WTC11 (cell line): ENCODE data around the gene FBXL12. TPM values are rescaled to one million over a fixed set of nuclear protein-coding genes. Genes with fewer than 3 reads are reported as not detected.

Experiments
- ATAC-seq: fragments of 200-7000 bp; cut with Tn5 transposase; 2 replicates; pipeline ENCODE4 v1.10.0; 2021; ENCODE audit warnings: mild to moderate bottlenecking, moderate library complexity
- CTCF ChIA-PET: fragments of 300-600 bp; sonication (Branson Sonifier 250); formaldehyde crosslinking; loops from one replicate; lab custom pipeline; 2021; ENCODE audit warnings: antibody characterized with exemption; lab: Charles Lee
- POLR2A ChIA-PET: fragments of 350-600 bp; sonication (Branson Sonifier 250); formaldehyde crosslinking; loops from one replicate; lab custom pipeline; 2021; ENCODE audit warnings: antibody characterized with exemption; lab: Charles Lee
- DNase-seq: peaks from one replicate; pipeline ENCODE4 v3.0.0; 2021; ENCODE audit warnings: low spot score
- H3K27ac Mint-ChIP-seq: 2 replicates; pipeline ENCODE4 v1.8.0; 2021; ENCODE audit warnings: mixed read lengths
- H3K27me3 Mint-ChIP-seq: 2 replicates; pipeline ENCODE4 v1.8.0; 2021; ENCODE audit warnings: low read depth, mild to moderate bottlenecking, moderate library complexity, mixed read lengths
- H3K36me3 Mint-ChIP-seq: 2 replicates; pipeline ENCODE4 v1.8.0; 2021; ENCODE audit warnings: mixed read lengths
- H3K4me1 Mint-ChIP-seq: 2 replicates; pipeline ENCODE4 v1.8.0; 2022; ENCODE audit warnings: mixed read lengths
- H3K4me3 Mint-ChIP-seq: 2 replicates; pipeline ENCODE4 v1.8.0; 2021; ENCODE audit warnings: mild to moderate bottlenecking, moderate library complexity, mixed read lengths
- H3K9me3 Mint-ChIP-seq: 2 replicates; pipeline ENCODE4 v1.8.0; 2021; ENCODE audit warnings: mixed read lengths
- AFF4 ChIP-seq: sonication (generic); formaldehyde crosslinking; IDR thresholded peaks from 2 replicates; pipeline ENCODE4 v1.8.1; 2023; ENCODE audit warnings: mild to moderate bottlenecking, missing genetic modification reagents, borderline replicate concordance
- ARID4B ChIP-seq: sonication (generic); formaldehyde crosslinking; IDR thresholded peaks from 2 replicates; pipeline ENCODE4 v1.8.0; 2023; ENCODE audit warnings: missing genetic modification reagents, mild to moderate bottlenecking, borderline replicate concordance
- ATF2 ChIP-seq: sonication (generic); formaldehyde crosslinking; IDR thresholded peaks from 2 replicates; pipeline ENCODE4 v1.8.1; 2022; ENCODE audit warnings: low read depth, missing genetic modification reagents, borderline replicate concordance
- CBFB ChIP-seq: sonication (generic); formaldehyde crosslinking; IDR thresholded peaks from 2 replicates; pipeline ENCODE4 v1.8.1; 2022; ENCODE audit warnings: mild to moderate bottlenecking, low read depth, missing genetic modification reagents
- E2F1 ChIP-seq: sonication (generic); formaldehyde crosslinking; IDR thresholded peaks from 2 replicates; pipeline ENCODE4 v1.8.0; 2022; ENCODE audit warnings: mild to moderate bottlenecking, missing genetic modification reagents
- ERG ChIP-seq: fragments of 250-450 bp; sonication (Bioruptor Pico); IDR thresholded peaks from 2 replicates; pipeline ENCODE4 v1.8.0; 2021; ENCODE audit warnings: mild to moderate bottlenecking
- ESRRA ChIP-seq: sonication (generic); formaldehyde crosslinking; IDR thresholded peaks from 2 replicates; pipeline ENCODE4 v1.8.1; 2022; ENCODE audit warnings: mild to moderate bottlenecking, missing genetic modification reagents, borderline replicate concordance
- FOXJ3 ChIP-seq: sonication (generic); formaldehyde crosslinking; IDR thresholded peaks from 2 replicates; pipeline ENCODE4 v1.9.0; 2021; ENCODE audit warnings: missing genetic modification reagents, mild to moderate bottlenecking, borderline replicate concordance
- FOXK1 ChIP-seq: sonication (generic); formaldehyde crosslinking; IDR thresholded peaks from 2 replicates; pipeline ENCODE4 v1.8.0; 2022; ENCODE audit warnings: mild to moderate bottlenecking, moderate library complexity, missing genetic modification reagents
- GABPB1 ChIP-seq: sonication (generic); formaldehyde crosslinking; IDR thresholded peaks from 2 replicates; pipeline ENCODE4 v1.8.1; 2023; ENCODE audit warnings: mild to moderate bottlenecking, missing genetic modification reagents
- MYBL2 ChIP-seq: sonication (generic); formaldehyde crosslinking; IDR thresholded peaks from 2 replicates; pipeline ENCODE4 v1.8.1; 2023; ENCODE audit warnings: mild to moderate bottlenecking, moderate library complexity, missing genetic modification reagents
- NR1H2 ChIP-seq: sonication (generic); formaldehyde crosslinking; IDR thresholded peaks from 2 replicates; pipeline ENCODE4 v1.9.0; 2021; ENCODE audit warnings: mild to moderate bottlenecking, moderate library complexity, missing genetic modification reagents
- PRRX2 ChIP-seq: fragments of 250-450 bp; sonication (Bioruptor Pico); IDR thresholded peaks from 2 replicates; pipeline ENCODE4 v1.8.0; 2021; ENCODE audit warnings: mild to moderate bottlenecking
- SMAD4 ChIP-seq: sonication (generic); formaldehyde crosslinking; IDR thresholded peaks from 2 replicates; pipeline ENCODE4 v1.8.0; 2022; ENCODE audit warnings: mild to moderate bottlenecking, missing genetic modification reagents
- USF2 ChIP-seq: sonication (generic); formaldehyde crosslinking; IDR thresholded peaks from 2 replicates; pipeline ENCODE4 v1.8.1; 2023; ENCODE audit warnings: mild to moderate bottlenecking, missing genetic modification reagents, moderate library complexity
- ZNF219 ChIP-seq: sonication (generic); formaldehyde crosslinking; IDR thresholded peaks from 2 replicates; pipeline ENCODE4 v1.8.0; 2023; ENCODE audit warnings: missing genetic modification reagents, mild to moderate bottlenecking, borderline replicate concordance
- total RNA-seq: library from RNA; stranded (reverse); gene quantifications from 3 replicates; pipeline ENCODE4 v1.2.3, GENCODE V29; 2021

The FBXL12 gene
- total RNA-seq, 1 experiment from 2014 or later, result 37.6 TPM

GRCh38 chr19:9861503-9861902 is 42.6 kb upstream of the FBXL12 start (continued):
- no peak for TF ChIP-seq ATF2 (CRISPR knock-in tag)
- TF ChIP-seq E2F1 (CRISPR knock-in tag), result no peak
- TF ChIP-seq, all 79 proteins: peak for 0

- ATAC-seq, result no peak
- Mint-ChIP-seq H3K4me3 (no peak overlapping the region), H3K27me3 (no peaks in the 10 kb centered on the region), H3K36me3 (peaks cover 29% of the 10 kb centered on the region), H3K9me3 (no peaks in the 10 kb centered on the region), H3K27ac (no peak overlapping the region), H3K4me1 (peaks cover 12% of the 10 kb centered on the region)
- no peak for DNase-seq
- ChIA-PET POLR2A (interaction anchor here (0.5 kb wide), 1 partner anchor 643 kb away, joined by 3 read pairs; the partner anchor contains the start of gene KEAP1), CTCF (interaction anchor here (0.7 to 1.6 kb wide), 2 partner anchors 10 to 167 kb away, joined by 3 read pairs; no protein-coding TSS in a partner anchor)
- TF ChIP-seq SMAD4, result no peak
- no peak for TF ChIP-seq FOXJ3 (CRISPR knock-in tag)
- no peak for TF ChIP-seq ARID4B
- no peak for TF ChIP-seq ZNF219
- no peak for TF ChIP-seq ERG (CRISPR knock-in tag)
These were observed 41.5 kb upstream of the FBXL12 start for GRCh38 chr19:9860407-9860806.

GRCh38 chr19:9858766-9859165 is 39.9 kb upstream of the FBXL12 start:
- no peak overlapping the region for H3K4me3 Mint-ChIP-seq

More at GRCh38 chr19:9858766-9859165, 39.9 kb upstream of the FBXL12 start:
- Mint-ChIP-seq H3K4me1 (peaks cover 8% of the 10 kb centered on the region), H3K27ac (no peak overlapping the region), H3K9me3 (no peaks in the 10 kb centered on the region), H3K27me3 (no peaks in the 10 kb centered on the region), H3K36me3 (peaks cover 35% of the 10 kb centered on the region)
- CTCF ChIA-PET, result no interaction called here
- no peak for TF ChIP-seq CBFB (CRISPR knock-in tag)
- TF ChIP-seq USF2, result no peak
- no peak for TF ChIP-seq FOXK1 (CRISPR knock-in tag)
- TF ChIP-seq PRRX2 (CRISPR knock-in tag), result no peak
- no peak for TF ChIP-seq MYBL2 (CRISPR knock-in tag)
- no peak for TF ChIP-seq AFF4 (CRISPR knock-in tag)
- no peak for TF ChIP-seq ESRRA (CRISPR knock-in tag)
- TF ChIP-seq NR1H2 (CRISPR knock-in tag), result no peak
- TF ChIP-seq GABPB1 (CRISPR knock-in tag), result no peak
- no peak for DNase-seq
- POLR2A ChIA-PET, result no interaction called here
- no peak for ATAC-seq
